Type B pancreatic cell (in vitro differentiated cells): ENCODE data around the gene FRS2. TPM values are rescaled to one million over a fixed set of nuclear protein-coding genes. Genes with fewer than 3 reads are reported as not detected.
"Not testable (repeated sequence)": the region's sequence is repeated elsewhere in the genome, so short reads cannot be mapped to it uniquely, and the experiment has no call there.

Experiments used
- DNase-seq: peaks from one replicate; pipeline ENCODE4 v3.0.0; 2021; ENCODE audit warnings: mixed read lengths; ENCODE audit not compliant: unreplicated experiment; ENCODE audit errors: extremely low spot score
- H3K27ac Mint-ChIP-seq: 2 replicates; pipeline ENCODE4 v1.8.0; 2021; ENCODE audit warnings: mild to moderate bottlenecking, mixed read lengths
- H3K27me3 Mint-ChIP-seq: 2 replicates; pipeline ENCODE4 v1.8.0; 2021; ENCODE audit warnings: mixed read lengths
- H3K36me3 Mint-ChIP-seq: 2 replicates; pipeline ENCODE4 v1.8.0; 2021; ENCODE audit warnings: mixed read lengths
- H3K4me1 Mint-ChIP-seq: one replicate; pipeline ENCODE4 v1.8.0; 2021; ENCODE audit warnings: mixed read lengths; ENCODE audit not compliant: unreplicated experiment
- H3K4me3 Mint-ChIP-seq: 2 replicates; pipeline ENCODE4 v1.8.0; 2021; ENCODE audit warnings: mild to moderate bottlenecking, mixed read lengths
- H3K9me3 Mint-ChIP-seq: 2 replicates; pipeline ENCODE4 v1.8.0; 2021; ENCODE audit warnings: mixed read lengths
- CTCF ChIP-seq: fragments of 200-600 bp; sonication (generic); conservative IDR thresholded peaks from 2 replicates; pipeline ENCODE4 v1.5.0; 2021; ENCODE audit warnings: antibody characterized with exemption, mild to moderate bottlenecking
- total RNA-seq: library from RNA; stranded (reverse); gene quantifications from 2 replicates; pipeline ENCODE4 v1.2.1, GENCODE V29; 2021; ENCODE audit warnings: low replicate concordance

FRS2 gene
- total RNA-seq, 1 donor from 2014 or later = 39.5 TPM

GRCh38 chr12:69438539-69438938, 31.6 kb upstream of the FRS2 start:
- Mint-ChIP-seq H3K4me3 (no peak overlapping the region), H3K36me3 (peaks cover 3% of the 10 kb centered on the region), H3K27ac (no peak overlapping the region), H3K4me1 (no peaks in the 10 kb centered on the region), H3K27me3 (no peaks in the 10 kb centered on the region), H3K9me3 (no peaks in the 10 kb centered on the region)
- TF ChIP-seq CTCF = no peak
- DNase-seq = no peak

GRCh38 chr12:69440016-69440415, 30.2 kb upstream of the FRS2 start:
- Mint-ChIP-seq H3K9me3 (no peaks in the 10 kb centered on the region), H3K4me3 (no peak overlapping the region)
- TF ChIP-seq CTCF = no peak

GRCh38 chr12:69440886-69441285, 29.3 kb upstream of the FRS2 start:
- Mint-ChIP-seq H3K36me3 (peaks cover 3% of the 10 kb centered on the region), H3K27me3 (no peaks in the 10 kb centered on the region), H3K9me3 (no peaks in the 10 kb centered on the region), H3K27ac (no peak overlapping the region), H3K4me1 (no peaks in the 10 kb centered on the region), H3K4me3 (no peak overlapping the region)
- DNase-seq = no peak
- no peak for TF ChIP-seq CTCF

More at GRCh38 chr12:69440016-69440415, 30.2 kb upstream of the FRS2 start:
- no peaks in the 10 kb centered on the region for H3K4me1 Mint-ChIP-seq
- no peak for DNase-seq
- peaks cover 3% of the 10 kb centered on the region for H3K36me3 Mint-ChIP-seq
- no peaks in the 10 kb centered on the region for H3K27me3 Mint-ChIP-seq
- no peak overlapping the region for H3K27ac Mint-ChIP-seq

- Mint-ChIP-seq H3K9me3 (no peaks in the 10 kb centered on the region), H3K27me3 (no peaks in the 10 kb centered on the region), H3K4me1 (no peaks in the 10 kb centered on the region), H3K4me3 (no peak overlapping the region), H3K27ac (no peak overlapping the region), H3K36me3 (peaks cover 3% of the 10 kb centered on the region)
- DNase-seq = no peak
- no peak for TF ChIP-seq CTCF
These were observed 27.3 kb upstream of the FRS2 start for GRCh38 chr12:69442894-69443293.

- no peak for DNase-seq
- no peak overlapping the region for H3K4me3 Mint-ChIP-seq
- peaks cover 3% of the 10 kb centered on the region for H3K36me3 Mint-ChIP-seq
- no peaks in the 10 kb centered on the region for H3K4me1 Mint-ChIP-seq
- no peaks in the 10 kb centered on the region for H3K27me3 Mint-ChIP-seq
- H3K9me3 Mint-ChIP-seq = no peaks in the 10 kb centered on the region
- TF ChIP-seq CTCF = no peak
- no peak overlapping the region for H3K27ac Mint-ChIP-seq
These were observed 26.3 kb upstream of the FRS2 start for GRCh38 chr12:69443916-69444315.

GRCh38 chr12:69447892-69448291, 22.3 kb upstream of the FRS2 start:
- TF ChIP-seq CTCF = no peak
- Mint-ChIP-seq H3K9me3 (no peaks in the 10 kb centered on the region), H3K27me3 (no peaks in the 10 kb centered on the region), H3K36me3 (peaks cover 1% of the 10 kb centered on the region), H3K27ac (no peak overlapping the region), H3K4me1 (no peaks in the 10 kb centered on the region), H3K4me3 (no peak overlapping the region)
- no peak for DNase-seq

GRCh38 chr12:69452598-69453132, 17.5 kb upstream of the FRS2 start:
- not testable (repeated sequence) for H3K27me3 Mint-ChIP-seq, H3K4me1 Mint-ChIP-seq, H3K27ac Mint-ChIP-seq

More at GRCh38 chr12:69452598-69453132, 17.5 kb upstream of the FRS2 start:
- not testable (repeated sequence) for H3K36me3 Mint-ChIP-seq, H3K9me3 Mint-ChIP-seq, H3K4me3 Mint-ChIP-seq, DNase-seq
